ENCODE results near the gene C3orf70.

Gene C3orf70

GRCh38 chr3:185066251-185066650 is 86.6 kb downstream of the C3orf70 start:
- TF ChIP-seq TAF1 (IDR thresholded peaks at IDR 0.05; ENCODE audit: low read depth, low read length), result no peak
- TF ChIP-seq PAX5 (IDR thresholded peaks at IDR 0.05; ENCODE audit: insufficient read depth, low read length, severe bottlenecking), result no peak
- no peak for TF ChIP-seq POLR2A (IDR thresholded peaks at IDR 0.05; ENCODE audit: low read depth, low read length)
- TF ChIP-seq SPI1 (IDR thresholded peaks at IDR 0.05; ENCODE audit: low read depth, low read length), result no peak
- no peak for TF ChIP-seq POLR2AphosphoS5 (IDR thresholded peaks at IDR 0.05; ENCODE audit: low read depth, low read length)
- no peak for TF ChIP-seq POU2F2 (IDR thresholded peaks at IDR 0.05; ENCODE audit: low read depth, low read length)

GRCh38 chr3:185065059-185065458 is 87.8 kb downstream of the C3orf70 start:
- TF ChIP-seq PAX5 (IDR thresholded peaks at IDR 0.05; ENCODE audit: insufficient read depth, low read length, severe bottlenecking) (no peak), SPI1 (IDR thresholded peaks at IDR 0.05; ENCODE audit: low read depth, low read length) (no peak), POLR2A (IDR thresholded peaks at IDR 0.05; ENCODE audit: low read depth, low read length) (no peak), POLR2AphosphoS5 (IDR thresholded peaks at IDR 0.05; ENCODE audit: low read depth, low read length) (no peak), POU2F2 (IDR thresholded peaks at IDR 0.05; ENCODE audit: low read depth, low read length) (no peak), TAF1 (IDR thresholded peaks at IDR 0.05; ENCODE audit: low read depth, low read length) (no peak)
- FAIRE-seq (no peak), DNase-seq (ENCODE audit: insufficient read length, low spot score) (no peak)

More at GRCh38 chr3:185066251-185066650, 86.6 kb downstream of the C3orf70 start:
- FAIRE-seq (no peak), DNase-seq (ENCODE audit: insufficient read length, low spot score) (no peak)

- no peak for FAIRE-seq
- no peak for TF ChIP-seq POLR2AphosphoS5 (IDR thresholded peaks at IDR 0.05; ENCODE audit: low read depth, low read length)
- TF ChIP-seq TAF1 (IDR thresholded peaks at IDR 0.05; ENCODE audit: low read depth, low read length), result no peak
- no peak for TF ChIP-seq POU2F2 (IDR thresholded peaks at IDR 0.05; ENCODE audit: low read depth, low read length)
- no peak for TF ChIP-seq POLR2A (IDR thresholded peaks at IDR 0.05; ENCODE audit: low read depth, low read length)
- no peak for TF ChIP-seq SPI1 (IDR thresholded peaks at IDR 0.05; ENCODE audit: low read depth, low read length)
- no peak for TF ChIP-seq PAX5 (IDR thresholded peaks at IDR 0.05; ENCODE audit: insufficient read depth, low read length, severe bottlenecking)
- DNase-seq (ENCODE audit: insufficient read length, low spot score), result no peak
Observed at GRCh38 chr3:185063431-185063830, 89.4 kb downstream of the C3orf70 start.

GRCh38 chr3:185062191-185062590 is 90.7 kb downstream of the C3orf70 start:
- DNase-seq (ENCODE audit: insufficient read length, low spot score) (no peak), FAIRE-seq (no peak)
- TF ChIP-seq PAX5 (IDR thresholded peaks at IDR 0.05; ENCODE audit: insufficient read depth, low read length, severe bottlenecking) (no peak), POLR2AphosphoS5 (IDR thresholded peaks at IDR 0.05; ENCODE audit: low read depth, low read length) (no peak), POLR2A (IDR thresholded peaks at IDR 0.05; ENCODE audit: low read depth, low read length) (no peak), SPI1 (IDR thresholded peaks at IDR 0.05; ENCODE audit: low read depth, low read length) (no peak), POU2F2 (IDR thresholded peaks at IDR 0.05; ENCODE audit: low read depth, low read length) (no peak), TAF1 (IDR thresholded peaks at IDR 0.05; ENCODE audit: low read depth, low read length) (no peak)

- DNase-seq (ENCODE audit: insufficient read length, low spot score) (no peak), FAIRE-seq (no peak)
- TF ChIP-seq POLR2A (IDR thresholded peaks at IDR 0.05; ENCODE audit: low read depth, low read length), result no peak
- TF ChIP-seq SPI1 (IDR thresholded peaks at IDR 0.05; ENCODE audit: low read depth, low read length), result peak; percentile 32; the same call in 1 of the 2 replicates
Observed at GRCh38 chr3:185060655-185061054, 92.2 kb downstream of the C3orf70 start.

- TF ChIP-seq POU2F2 (IDR thresholded peaks at IDR 0.05; ENCODE audit: low read depth, low read length) (no peak), POLR2A (IDR thresholded peaks at IDR 0.05; ENCODE audit: low read depth, low read length) (no peak), TAF1 (IDR thresholded peaks at IDR 0.05; ENCODE audit: low read depth, low read length) (no peak), SPI1 (IDR thresholded peaks at IDR 0.05; ENCODE audit: low read depth, low read length) (no peak), PAX5 (IDR thresholded peaks at IDR 0.05; ENCODE audit: insufficient read depth, low read length, severe bottlenecking) (no peak), POLR2AphosphoS5 (IDR thresholded peaks at IDR 0.05; ENCODE audit: low read depth, low read length) (no peak)
- DNase-seq (ENCODE audit: insufficient read length, low spot score), result no peak
- FAIRE-seq, result no peak
Observed at GRCh38 chr3:185059766-185060165, 93.1 kb downstream of the C3orf70 start.

GRCh38 chr3:185058796-185059195 is 94.1 kb downstream of the C3orf70 start:
- DNase-seq (ENCODE audit: insufficient read length, low spot score), result no peak
- no peak for TF ChIP-seq POLR2AphosphoS5 (IDR thresholded peaks at IDR 0.05; ENCODE audit: low read depth, low read length)
- no peak for TF ChIP-seq PAX5 (IDR thresholded peaks at IDR 0.05; ENCODE audit: insufficient read depth, low read length, severe bottlenecking)
- TF ChIP-seq POLR2A (IDR thresholded peaks at IDR 0.05; ENCODE audit: low read depth, low read length), result no peak
- TF ChIP-seq SPI1 (IDR thresholded peaks at IDR 0.05; ENCODE audit: low read depth, low read length), result no peak
- no peak for TF ChIP-seq POU2F2 (IDR thresholded peaks at IDR 0.05; ENCODE audit: low read depth, low read length)
- no peak for TF ChIP-seq TAF1 (IDR thresholded peaks at IDR 0.05; ENCODE audit: low read depth, low read length)
- FAIRE-seq, result no peak

- DNase-seq (ENCODE audit: insufficient read length, low spot score) (no peak), FAIRE-seq (no peak)
- no peak for TF ChIP-seq PAX5 (IDR thresholded peaks at IDR 0.05; ENCODE audit: insufficient read depth, low read length, severe bottlenecking)
- TF ChIP-seq POLR2AphosphoS5 (IDR thresholded peaks at IDR 0.05; ENCODE audit: low read depth, low read length), result no peak
- TF ChIP-seq TAF1 (IDR thresholded peaks at IDR 0.05; ENCODE audit: low read depth, low read length), result no peak
- TF ChIP-seq POLR2A (IDR thresholded peaks at IDR 0.05; ENCODE audit: low read depth, low read length), result no peak
- TF ChIP-seq POU2F2 (IDR thresholded peaks at IDR 0.05; ENCODE audit: low read depth, low read length), result no peak
- TF ChIP-seq SPI1 (IDR thresholded peaks at IDR 0.05; ENCODE audit: low read depth, low read length), result no peak
Observed at GRCh38 chr3:185057829-185058228, 95.0 kb downstream of the C3orf70 start.

GRCh38 chr3:185056908-185057307 is 96.0 kb downstream of the C3orf70 start:
- DNase-seq (ENCODE audit: insufficient read length, low spot score) (no peak), FAIRE-seq (no peak)
- peak; percentile 73 for TF ChIP-seq SPI1 (IDR thresholded peaks at IDR 0.05; ENCODE audit: low read depth, low read length)
- no peak for TF ChIP-seq POLR2AphosphoS5 (IDR thresholded peaks at IDR 0.05; ENCODE audit: low read depth, low read length)

GRCh38 chr3:185052631-185053030 is 100.2 kb downstream of the C3orf70 start:
- FAIRE-seq, result no peak
- TF ChIP-seq POLR2A (IDR thresholded peaks at IDR 0.05; ENCODE audit: low read depth, low read length) (no peak), TAF1 (IDR thresholded peaks at IDR 0.05; ENCODE audit: low read depth, low read length) (no peak), SPI1 (IDR thresholded peaks at IDR 0.05; ENCODE audit: low read depth, low read length) (no peak), PAX5 (IDR thresholded peaks at IDR 0.05; ENCODE audit: insufficient read depth, low read length, severe bottlenecking) (no peak), POU2F2 (IDR thresholded peaks at IDR 0.05; ENCODE audit: low read depth, low read length) (no peak), POLR2AphosphoS5 (IDR thresholded peaks at IDR 0.05; ENCODE audit: low read depth, low read length) (no peak)
- no peak for DNase-seq (ENCODE audit: insufficient read length, low spot score)
